ENCODE measurements around the gene HMCN2. TPM values are rescaled to one million over a fixed set of nuclear protein-coding genes. Genes with fewer than 3 reads are reported as not detected.
A peak's percentile ranks its signal among the peaks of the same experiment; 100 is the strongest.

Gene HMCN2
- total and polyA plus RNA-seq, 2 experiments from 2014 or later = 0.27 to 0.36 TPM

DNA sequence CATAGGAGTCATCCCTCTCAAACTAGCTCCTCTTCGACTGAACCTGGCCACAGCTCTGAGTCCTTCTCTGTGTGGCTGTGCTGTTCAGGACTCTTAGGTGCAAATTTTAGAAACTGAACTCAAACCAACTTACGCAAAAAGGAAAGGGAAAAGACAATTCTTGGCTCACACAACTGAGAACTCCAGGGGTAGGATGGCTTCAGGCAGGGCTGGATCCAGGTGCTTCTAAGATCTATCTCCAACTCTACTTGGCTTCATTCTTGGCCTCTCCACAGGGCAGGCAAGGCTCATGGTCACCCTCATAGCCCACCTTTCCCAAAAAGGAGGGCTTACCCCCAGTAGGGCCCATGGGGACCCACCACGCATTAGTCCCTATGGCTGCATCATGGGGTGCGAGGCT lies 187.3 kb downstream of the HMCN2 start:
- H3K36me3 ChIP-seq = no peaks in the 10 kb centered on the region
- H3K27me3 ChIP-seq = no peaks in the 10 kb centered on the region
- no peaks in the 10 kb centered on the region for H3K9me3 ChIP-seq (ENCODE audit: low read depth)
- no peak for DNase-seq (ENCODE audit: low read depth in 1 of 2, low spot score in 1 of 2)
- TF ChIP-seq, protein P1, sequence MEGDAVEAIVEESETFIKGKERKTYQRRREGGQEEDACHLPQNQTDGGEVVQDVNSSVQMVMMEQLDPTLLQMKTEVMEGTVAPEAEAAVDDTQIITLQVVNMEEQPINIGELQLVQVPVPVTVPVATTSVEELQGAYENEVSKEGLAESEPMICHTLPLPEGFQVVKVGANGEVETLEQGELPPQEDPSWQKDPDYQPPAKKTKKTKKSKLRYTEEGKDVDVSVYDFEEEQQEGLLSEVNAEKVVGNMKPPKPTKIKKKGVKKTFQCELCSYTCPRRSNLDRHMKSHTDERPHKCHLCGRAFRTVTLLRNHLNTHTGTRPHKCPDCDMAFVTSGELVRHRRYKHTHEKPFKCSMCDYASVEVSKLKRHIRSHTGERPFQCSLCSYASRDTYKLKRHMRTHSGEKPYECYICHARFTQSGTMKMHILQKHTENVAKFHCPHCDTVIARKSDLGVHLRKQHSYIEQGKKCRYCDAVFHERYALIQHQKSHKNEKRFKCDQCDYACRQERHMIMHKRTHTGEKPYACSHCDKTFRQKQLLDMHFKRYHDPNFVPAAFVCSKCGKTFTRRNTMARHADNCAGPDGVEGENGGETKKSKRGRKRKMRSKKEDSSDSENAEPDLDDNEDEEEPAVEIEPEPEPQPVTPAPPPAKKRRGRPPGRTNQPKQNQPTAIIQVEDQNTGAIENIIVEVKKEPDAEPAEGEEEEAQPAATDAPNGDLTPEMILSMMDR (IDR thresholded peaks at IDR 0.05; ENCODE audit: low read depth, low read length) = no peak
- no peak overlapping the region for H3K27ac ChIP-seq
- H3K4me3 ChIP-seq = no peak overlapping the region
- H3K4me1 ChIP-seq (ENCODE audit: low read depth) = peaks cover 21% of the 10 kb centered on the region

- no peaks in the 10 kb centered on the region for H3K36me3 ChIP-seq
- DNase-seq (ENCODE audit: low read depth in 1 of 2, low spot score in 1 of 2) = peak; percentile 72 to 93
- peak overlapping the region; percentile 36 for H3K27ac ChIP-seq
- H3K9me3 ChIP-seq (ENCODE audit: low read depth) = no peaks in the 10 kb centered on the region
- no peaks in the 10 kb centered on the region for H3K27me3 ChIP-seq
- TF ChIP-seq, protein P1 (IDR thresholded peaks at IDR 0.05; ENCODE audit: low read depth, low read length) = no peak
- peaks cover 21% of the 10 kb centered on the region for H3K4me1 ChIP-seq (ENCODE audit: low read depth)
- no peak overlapping the region for H3K4me3 ChIP-seq
Observed at GRCh38 chr9:130453487-130453886, 187.9 kb downstream of the HMCN2 start.

GRCh38 chr9:130454096-130454811 lies 188.7 kb downstream of the HMCN2 start:
- TF ChIP-seq, protein P1 (IDR thresholded peaks at IDR 0.05; ENCODE audit: low read depth, low read length) = no peak
- H3K4me1 ChIP-seq (ENCODE audit: low read depth) = peaks cover 21% of the 10 kb centered on the region
- H3K27ac ChIP-seq = peak overlapping the region; percentile 36
- no peak for DNase-seq (ENCODE audit: low read depth in 1 of 2, low spot score in 1 of 2)
- no peaks in the 10 kb centered on the region for H3K27me3 ChIP-seq
- H3K4me3 ChIP-seq = no peak overlapping the region
- H3K36me3 ChIP-seq = no peaks in the 10 kb centered on the region
- H3K9me3 ChIP-seq (ENCODE audit: low read depth) = no peaks in the 10 kb centered on the region

- no peak for DNase-seq (ENCODE audit: low read depth in 1 of 2, low spot score in 1 of 2)
- peaks cover 21% of the 10 kb centered on the region for H3K4me1 ChIP-seq (ENCODE audit: low read depth)
- H3K27ac ChIP-seq = no peak overlapping the region
- H3K27me3 ChIP-seq = no peaks in the 10 kb centered on the region
- no peaks in the 10 kb centered on the region for H3K9me3 ChIP-seq (ENCODE audit: low read depth)
- H3K36me3 ChIP-seq = no peaks in the 10 kb centered on the region
- TF ChIP-seq, protein P1 (IDR thresholded peaks at IDR 0.05; ENCODE audit: low read depth, low read length) = no peak
- H3K4me3 ChIP-seq = no peak overlapping the region
Observed at GRCh38 chr9:130454812-130455325, 189.3 kb downstream of the HMCN2 start.

DNA sequence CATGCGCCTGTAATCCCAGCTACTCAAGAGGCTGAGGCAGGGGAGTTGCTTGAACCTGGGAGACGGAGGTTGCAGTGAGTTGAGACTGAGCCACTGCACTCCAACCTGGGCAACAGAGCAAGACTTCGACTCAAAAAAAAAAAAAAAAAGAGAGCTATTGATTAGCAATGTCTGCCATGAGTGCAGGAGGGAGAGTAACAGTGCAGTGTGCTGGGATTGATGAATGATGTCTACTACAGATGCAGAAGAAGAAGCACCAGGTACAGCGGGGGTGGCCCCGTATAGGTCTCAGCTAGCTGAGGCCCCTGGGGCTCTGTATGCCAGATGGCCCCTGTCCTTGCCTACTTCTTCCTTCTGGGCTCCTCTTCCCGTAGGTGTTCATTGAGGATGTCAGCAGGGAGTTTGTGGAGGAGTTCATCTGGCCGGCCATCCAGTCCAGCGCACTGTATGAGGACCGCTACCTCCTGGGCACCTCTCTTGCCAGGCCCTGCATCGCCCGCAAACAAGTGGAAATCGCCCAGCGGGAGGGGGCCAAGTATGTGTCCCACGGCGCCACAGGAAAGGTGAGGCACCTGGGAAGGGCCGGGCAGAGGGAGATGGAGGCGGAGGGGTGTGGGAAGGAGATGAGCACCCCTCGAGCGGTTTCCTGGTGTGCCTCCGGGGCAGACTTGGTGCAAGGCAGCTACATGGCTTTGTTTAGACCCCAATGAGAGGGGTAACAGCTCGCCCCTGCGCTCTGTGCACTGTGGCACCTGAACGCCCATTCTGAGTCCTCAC lies 192.7 kb downstream of the HMCN2 start:
- Histone ChIP-seq H3K27ac (no peak overlapping the region), H3K9me3 (ENCODE audit: low read depth) (no peaks in the 10 kb centered on the region), H3K4me1 (ENCODE audit: low read depth) (peaks cover 9% of the 10 kb centered on the region), H3K27me3 (no peaks in the 10 kb centered on the region), H3K36me3 (no peaks in the 10 kb centered on the region), H3K4me3 (no peak overlapping the region)
- DNase-seq (ENCODE audit: low read depth in 1 of 2, low spot score in 1 of 2) = no peak
- TF ChIP-seq, protein P1 (IDR thresholded peaks at IDR 0.05; ENCODE audit: low read depth, low read length) = no peak
